SK-N-SH treated with all-trans-retinoic acid at 6 μM for 48 hours (cell line): ENCODE measurements around the gene OIT3.
"Not testable (repeated sequence)": the region's sequence is repeated elsewhere in the genome, so short reads cannot be mapped to it uniquely, and the experiment has no call there.

Experiments
- ATAC-seq: fragments of 200-7000 bp; cut with Tn5 transposase; 3 replicates; pipeline ENCODE4 v1.9.1; 2020; ENCODE audit warnings: mild to moderate bottlenecking, moderate library complexity
- ARNTL ChIP-seq: fragments of 450-650 bp; formaldehyde crosslinking; IDR thresholded peaks from 2 replicates; pipeline ENCODE4 v1.5.0; 2020; ENCODE audit warnings: low read depth, mild to moderate bottlenecking, moderate library complexity, borderline replicate concordance
- BACH2 ChIP-seq: fragments of 250-450 bp; sonication (Bioruptor Pico); IDR thresholded peaks from 2 replicates; pipeline ENCODE4 v1.9.0; 2021; ENCODE audit warnings: mild to moderate bottlenecking, borderline replicate concordance
- CSDC2 ChIP-seq: fragments of 250-450 bp; sonication (Bioruptor Pico); IDR thresholded peaks from 2 replicates; pipeline ENCODE4 v1.5.0; 2020; ENCODE audit warnings: mild to moderate bottlenecking, moderate library complexity
- ESRRG ChIP-seq: fragments of 250-450 bp; sonication (Bioruptor Pico); IDR thresholded peaks from 2 replicates; pipeline ENCODE4 v1.6.1; 2021; ENCODE audit warnings: mild to moderate bottlenecking
- GLIS3 ChIP-seq: fragments of 250-450 bp; sonication (Bioruptor Pico); IDR thresholded peaks from 2 replicates; pipeline ENCODE4 v1.5.0; 2020; ENCODE audit warnings: mild to moderate bottlenecking, moderate library complexity
- ISL1 ChIP-seq: fragments of 250-450 bp; sonication (Bioruptor Pico); IDR thresholded peaks from 2 replicates; pipeline ENCODE4 v2.1.2; 2022; ENCODE audit warnings: mild to moderate bottlenecking, moderate library complexity
- PPARA ChIP-seq: fragments of 250-450 bp; sonication (Bioruptor Pico); IDR thresholded peaks from 2 replicates; pipeline ENCODE4 v1.5.0; 2020; ENCODE audit warnings: mild to moderate bottlenecking, borderline replicate concordance
- RARB ChIP-seq: fragments of 250-450 bp; sonication (Bioruptor Pico); IDR thresholded peaks from 2 replicates; pipeline ENCODE4 v1.8.0; 2021; ENCODE audit warnings: mild to moderate bottlenecking, moderate library complexity
- SNAI2 ChIP-seq: fragments of 250-450 bp; sonication (Bioruptor Pico); IDR thresholded peaks from 2 replicates; pipeline ENCODE4 v1.5.0; 2020; ENCODE audit warnings: mild to moderate bottlenecking, moderate library complexity
- TCF4 ChIP-seq: fragments of 250-450 bp; sonication (Bioruptor Pico); IDR thresholded peaks from 2 replicates; pipeline ENCODE4 v1.8.0; 2021; ENCODE audit warnings: mild to moderate bottlenecking, moderate library complexity, borderline replicate concordance
- TOX ChIP-seq: fragments of 250-450 bp; sonication (Bioruptor Pico); IDR thresholded peaks from 2 replicates; pipeline ENCODE4 v1.8.0; 2021; ENCODE audit warnings: mild to moderate bottlenecking, moderate library complexity, borderline replicate concordance
- ZC3H10 ChIP-seq: fragments of 250-450 bp; sonication (Bioruptor Pico); IDR thresholded peaks from 2 replicates; pipeline ENCODE4 v1.5.1; 2021; ENCODE audit warnings: mild to moderate bottlenecking, moderate library complexity
- ZFP3 ChIP-seq: fragments of 250-450 bp; sonication (Bioruptor Pico); IDR thresholded peaks from 2 replicates; pipeline ENCODE4 v1.5.0; 2020; ENCODE audit warnings: mild to moderate bottlenecking, moderate library complexity
- ZFP30 ChIP-seq: fragments of 450-650 bp; formaldehyde crosslinking; IDR thresholded peaks from 2 replicates; pipeline ENCODE4 v1.5.0; 2022; ENCODE audit warnings: mild to moderate bottlenecking, moderate library complexity
- ZNF8 ChIP-seq: fragments of 450-650 bp; formaldehyde crosslinking; IDR thresholded peaks from 2 replicates; pipeline ENCODE4 v1.5.0; 2020; ENCODE audit warnings: mild to moderate bottlenecking, moderate library complexity
- TF ChIP-seq, protein P1 (sequence below): fragments of 250-450 bp; sonication (Bioruptor Pico); IDR thresholded peaks from 2 replicates; pipeline ENCODE4 v1.5.0; 2020; ENCODE audit warnings: mild to moderate bottlenecking, moderate library complexity
- TF ChIP-seq, protein P2 (sequence below): fragments of 250-450 bp; sonication (Bioruptor Pico); IDR thresholded peaks from 2 replicates; pipeline ENCODE4 v1.8.0; 2020; ENCODE audit warnings: mild to moderate bottlenecking, moderate library complexity, borderline replicate concordance
- TF ChIP-seq, protein P3 (sequence below): fragments of 250-450 bp; sonication (Bioruptor Pico); IDR thresholded peaks from 2 replicates; pipeline ENCODE4 v1.5.1; 2020; ENCODE audit warnings: low read depth, mild to moderate bottlenecking, moderate library complexity

OIT3 gene

GRCh38 chr10:72895236-72895850 lies 1.8 kb downstream of the OIT3 start:
- TF ChIP-seq ZFP30 (no peak), ZFP3 (CRISPR knock-in tag) (no peak), TOX (CRISPR knock-in tag) (no peak), ZC3H10 (CRISPR knock-in tag) (no peak), RARB (CRISPR knock-in tag) (no peak), BACH2 (no peak), ISL1 (no peak), SNAI2 (CRISPR knock-in tag) (no peak), GLIS3 (no peak), ZNF8 (CRISPR knock-in tag) (no peak), ARNTL (CRISPR knock-in tag) (no peak), PPARA (CRISPR knock-in tag) (no peak)
- TF ChIP-seq, protein P1, sequence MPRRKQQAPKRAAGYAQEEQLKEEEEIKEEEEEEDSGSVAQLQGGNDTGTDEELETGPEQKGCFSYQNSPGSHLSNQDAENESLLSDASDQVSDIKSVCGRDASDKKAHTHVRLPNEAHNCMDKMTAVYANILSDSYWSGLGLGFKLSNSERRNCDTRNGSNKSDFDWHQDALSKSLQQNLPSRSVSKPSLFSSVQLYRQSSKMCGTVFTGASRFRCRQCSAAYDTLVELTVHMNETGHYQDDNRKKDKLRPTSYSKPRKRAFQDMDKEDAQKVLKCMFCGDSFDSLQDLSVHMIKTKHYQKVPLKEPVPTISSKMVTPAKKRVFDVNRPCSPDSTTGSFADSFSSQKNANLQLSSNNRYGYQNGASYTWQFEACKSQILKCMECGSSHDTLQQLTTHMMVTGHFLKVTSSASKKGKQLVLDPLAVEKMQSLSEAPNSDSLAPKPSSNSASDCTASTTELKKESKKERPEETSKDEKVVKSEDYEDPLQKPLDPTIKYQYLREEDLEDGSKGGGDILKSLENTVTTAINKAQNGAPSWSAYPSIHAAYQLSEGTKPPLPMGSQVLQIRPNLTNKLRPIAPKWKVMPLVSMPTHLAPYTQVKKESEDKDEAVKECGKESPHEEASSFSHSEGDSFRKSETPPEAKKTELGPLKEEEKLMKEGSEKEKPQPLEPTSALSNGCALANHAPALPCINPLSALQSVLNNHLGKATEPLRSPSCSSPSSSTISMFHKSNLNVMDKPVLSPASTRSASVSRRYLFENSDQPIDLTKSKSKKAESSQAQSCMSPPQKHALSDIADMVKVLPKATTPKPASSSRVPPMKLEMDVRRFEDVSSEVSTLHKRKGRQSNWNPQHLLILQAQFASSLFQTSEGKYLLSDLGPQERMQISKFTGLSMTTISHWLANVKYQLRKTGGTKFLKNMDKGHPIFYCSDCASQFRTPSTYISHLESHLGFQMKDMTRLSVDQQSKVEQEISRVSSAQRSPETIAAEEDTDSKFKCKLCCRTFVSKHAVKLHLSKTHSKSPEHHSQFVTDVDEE (CRISPR knock-in tag) = no peak
- TF ChIP-seq, protein P2, sequence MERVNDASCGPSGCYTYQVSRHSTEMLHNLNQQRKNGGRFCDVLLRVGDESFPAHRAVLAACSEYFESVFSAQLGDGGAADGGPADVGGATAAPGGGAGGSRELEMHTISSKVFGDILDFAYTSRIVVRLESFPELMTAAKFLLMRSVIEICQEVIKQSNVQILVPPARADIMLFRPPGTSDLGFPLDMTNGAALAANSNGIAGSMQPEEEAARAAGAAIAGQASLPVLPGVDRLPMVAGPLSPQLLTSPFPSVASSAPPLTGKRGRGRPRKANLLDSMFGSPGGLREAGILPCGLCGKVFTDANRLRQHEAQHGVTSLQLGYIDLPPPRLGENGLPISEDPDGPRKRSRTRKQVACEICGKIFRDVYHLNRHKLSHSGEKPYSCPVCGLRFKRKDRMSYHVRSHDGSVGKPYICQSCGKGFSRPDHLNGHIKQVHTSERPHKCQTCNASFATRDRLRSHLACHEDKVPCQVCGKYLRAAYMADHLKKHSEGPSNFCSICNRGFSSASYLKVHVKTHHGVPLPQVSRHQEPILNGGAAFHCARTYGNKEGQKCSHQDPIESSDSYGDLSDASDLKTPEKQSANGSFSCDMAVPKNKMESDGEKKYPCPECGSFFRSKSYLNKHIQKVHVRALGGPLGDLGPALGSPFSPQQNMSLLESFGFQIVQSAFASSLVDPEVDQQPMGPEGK = no peak
- TF ChIP-seq, protein P3, sequence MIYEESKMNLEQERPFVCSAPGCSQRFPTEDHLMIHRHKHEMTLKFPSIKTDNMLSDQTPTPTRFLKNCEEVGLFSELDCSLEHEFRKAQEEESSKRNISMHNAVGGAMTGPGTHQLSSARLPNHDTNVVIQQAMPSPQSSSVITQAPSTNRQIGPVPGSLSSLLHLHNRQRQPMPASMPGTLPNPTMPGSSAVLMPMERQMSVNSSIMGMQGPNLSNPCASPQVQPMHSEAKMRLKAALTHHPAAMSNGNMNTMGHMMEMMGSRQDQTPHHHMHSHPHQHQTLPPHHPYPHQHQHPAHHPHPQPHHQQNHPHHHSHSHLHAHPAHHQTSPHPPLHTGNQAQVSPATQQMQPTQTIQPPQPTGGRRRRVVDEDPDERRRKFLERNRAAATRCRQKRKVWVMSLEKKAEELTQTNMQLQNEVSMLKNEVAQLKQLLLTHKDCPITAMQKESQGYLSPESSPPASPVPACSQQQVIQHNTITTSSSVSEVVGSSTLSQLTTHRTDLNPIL (CRISPR knock-in tag) = no peak
- ATAC-seq = no peak

DNA sequence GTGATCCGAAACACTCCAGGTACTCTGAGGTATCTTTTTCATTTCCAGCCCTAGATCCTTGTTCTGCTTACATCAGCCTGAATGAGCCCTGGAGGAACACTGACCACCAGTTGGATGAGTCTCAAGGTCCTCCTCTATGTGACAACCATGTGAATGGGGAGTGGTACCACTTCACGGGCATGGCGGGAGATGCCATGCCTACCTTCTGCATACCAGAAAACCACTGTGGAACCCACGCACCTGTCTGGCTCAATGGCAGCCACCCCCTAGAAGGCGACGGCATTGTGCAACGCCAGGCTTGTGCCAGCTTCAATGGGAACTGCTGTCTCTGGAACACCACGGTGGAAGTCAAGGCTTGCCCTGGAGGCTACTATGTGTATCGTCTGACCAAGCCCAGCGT lies 5.1 kb downstream of the OIT3 start:
- TF ChIP-seq, protein P1 (CRISPR knock-in tag) = no peak
- no peak for TF ChIP-seq ESRRG (CRISPR knock-in tag)
- ATAC-seq = no peak

DNA sequence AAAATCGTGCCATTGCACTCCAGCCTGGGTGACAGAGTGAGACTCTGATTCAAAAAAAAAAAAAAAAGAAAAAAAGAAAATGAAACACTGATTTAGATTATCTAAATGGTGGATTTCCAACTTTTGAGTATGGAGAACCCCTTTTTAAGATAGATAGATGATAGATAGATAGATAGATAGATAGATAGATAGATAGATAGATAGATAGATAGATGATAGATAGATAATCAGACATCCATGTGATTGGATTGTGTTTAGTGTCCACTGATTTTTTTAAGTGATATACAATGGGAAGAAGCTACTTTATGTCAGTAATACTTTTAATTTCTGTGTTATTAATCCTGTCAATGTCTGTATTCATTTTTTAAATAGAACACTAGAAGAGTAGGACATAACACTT lies 6.0 kb downstream of the OIT3 start:
- TF ChIP-seq, protein P2 = no peak
- TF ChIP-seq ZFP30 (no peak), TCF4 (no peak), RARB (CRISPR knock-in tag) (no peak), CSDC2 (CRISPR knock-in tag) (no peak)
- no peak for ATAC-seq

DNA sequence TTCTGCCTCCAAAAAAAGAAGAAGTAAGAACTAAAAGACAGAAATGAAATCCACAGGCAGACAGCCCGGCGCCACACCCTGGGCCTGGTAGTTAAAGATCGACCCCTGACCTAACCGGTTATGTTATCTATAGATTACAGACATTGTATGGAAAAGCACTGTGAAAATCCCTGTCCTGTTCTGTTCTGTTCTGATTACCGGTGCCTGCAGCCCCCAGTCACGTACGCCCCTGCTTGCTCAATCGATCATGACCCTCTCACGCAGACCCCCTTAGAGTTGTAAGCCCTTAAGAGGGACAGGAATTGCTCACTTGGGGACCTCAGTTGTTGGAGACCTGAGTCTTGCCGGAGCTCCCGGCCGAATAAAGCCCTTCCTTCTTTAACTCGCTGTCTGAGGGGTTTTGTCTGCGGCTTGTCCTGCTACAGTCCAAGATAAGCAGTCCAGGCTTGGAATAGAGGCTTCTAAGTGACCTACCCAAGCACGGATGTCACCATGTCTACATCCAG lies 10.5 kb downstream of the OIT3 start:
- not testable (repeated sequence) for ATAC-seq
